K562 (cell line): ENCODE results near the gene MARCHF11. TPM values are rescaled to one million over a fixed set of nuclear protein-coding genes. Genes with fewer than 3 reads are reported as not detected.

Experiments
- ATAC-seq: fragments of 200-7000 bp; cut with Tn5 transposase; 3 replicates; pipeline ENCODE4 v1.9.1; 2020; ENCODE audit warnings: moderate library complexity
- BruUV-seq: library from RNA; stranded (reverse); fragments of 400-500 nt; replicated peaks from 2 replicates; lab custom pipeline; 2021; lab: Mats Ljungman, UMichigan
- CTCF ChIA-PET: fragments of 300-600 bp; formaldehyde crosslinking; extraction: SDS; loops from one replicate; lab custom pipeline; 2021; ENCODE audit warnings: low intra/inter-chr PET ratio; lab: Yijun Ruan, JAX
- POLR2A ChIA-PET: fragments of 300-600, 350-650 bp; sonication (Branson Sonifier 250); formaldehyde crosslinking; extraction: SDS; loops from one replicate; lab custom pipeline; 2021; ENCODE audit warnings: antibody characterized with exemption, inconsistent platforms; lab: Yijun Ruan, JAX
- DNase-seq, 4 experiments: peaks; one replicate each; pipeline versions ENCODE4 v3.0.0 to v3.0.0-alpha.2; 2011 to 2018; ENCODE audit warnings: low spot score in 3 of 4, mixed read lengths in 3 of 4; ENCODE audit errors: extremely low read depth in 1 of 4
- FAIRE-seq: peaks from 2 replicates; lab custom pipeline; 2011; peaks lifted over from hg19 to GRCh38; lab: Jason Lieb, UNC
- H2AFZ ChIP-seq: 2 replicates; pipeline ENCODE4 v1.6.0; 2011; ENCODE audit warnings: low read depth, low read length, control low read depth, inconsistent platforms
- H3K27ac ChIP-seq: fragments of 200-600 bp; 3 replicates; pipeline ENCODE4 v1.8.0; 2011; ENCODE audit warnings: low read depth, mild to moderate bottlenecking, control low read depth, inconsistent platforms, low read length, moderate library complexity, mixed read lengths; ENCODE audit errors: extremely low read depth
- H3K27me3 ChIP-seq, 2 experiments: fragments of 300-600 bp in 1 of 2; 2 replicates in 1 of 2; 3 replicates in 1 of 2; pipeline versions ENCODE4 v1.6.0 to v1.8.0; 2011; ENCODE audit warnings: inconsistent platforms in 2 of 2, low read length in 2 of 2, mild to moderate bottlenecking in 1 of 2, mixed read lengths in 1 of 2, moderate library complexity in 1 of 2; ENCODE audit not compliant: control insufficient read depth in 2 of 2, insufficient read depth in 2 of 2
- H3K36me3 ChIP-seq: fragments of 300-600 bp; 3 replicates; pipeline ENCODE4 v1.8.0; 2011; ENCODE audit warnings: mild to moderate bottlenecking, low read length, inconsistent platforms; ENCODE audit not compliant: control insufficient read depth, insufficient read depth
- H3K4me1 ChIP-seq, 2 experiments: fragments of 200-600 bp in 1 of 2; replicated peaks in 1 of 2; 2 replicates in 1 of 2; 3 replicates in 1 of 2; pipeline versions ENCODE4 v1.5.1 to v1.8.0; 2011; ENCODE audit warnings: inconsistent platforms in 2 of 2, low read length in 2 of 2, mild to moderate bottlenecking in 1 of 2, mixed read lengths in 1 of 2, moderate library complexity in 1 of 2; ENCODE audit not compliant: control insufficient read depth in 2 of 2, insufficient read depth in 2 of 2
- H3K4me2 ChIP-seq: 2 replicates; pipeline ENCODE4 v1.6.1; 2011; ENCODE audit warnings: low read length, control low read depth, inconsistent platforms, mixed read lengths; ENCODE audit not compliant: insufficient read depth
- H3K4me3 ChIP-seq: fragments of 200-600 bp; sonication (generic), shearing (Covaris generic); 2 replicates; pipeline ENCODE4 v1.5.1; 2016; ENCODE audit warnings: control low read depth, inconsistent platforms
- H3K79me2 ChIP-seq: fragments of 200-600 bp; 3 replicates; pipeline ENCODE4 v1.8.0; 2011; ENCODE audit warnings: low read length, inconsistent platforms; ENCODE audit not compliant: control insufficient read depth, insufficient read depth
- H3K9ac ChIP-seq, 2 experiments: 2 replicates each; pipeline versions ENCODE4 v1.6.0 to v1.6.1; 2011; ENCODE audit warnings: low read depth in 2 of 2, low read length in 2 of 2, control low read depth in 1 of 2, inconsistent platforms in 1 of 2, mild to moderate bottlenecking in 1 of 2, mixed read lengths in 1 of 2; ENCODE audit not compliant: insufficient read depth in 1 of 2
- H3K9me1 ChIP-seq: one replicate; pipeline ENCODE4 v1.6.0; 2011; ENCODE audit warnings: inconsistent platforms, mild to moderate bottlenecking, low read length, moderate library complexity; ENCODE audit not compliant: control insufficient read depth, insufficient read depth
- H3K9me3 ChIP-seq: replicated peaks from 2 replicates; pipeline ENCODE4 v1.5.1; 2011; ENCODE audit warnings: low read depth, low read length, inconsistent platforms; ENCODE audit not compliant: control insufficient read depth, insufficient read depth
- H4K20me1 ChIP-seq: replicated peaks from 2 replicates; pipeline ENCODE4 v1.6.1; 2011; ENCODE audit warnings: low read length, inconsistent platforms, mixed read lengths; ENCODE audit not compliant: control insufficient read depth, insufficient read depth
- ATF1 ChIP-seq, 2 experiments: fragments of 450-650 bp in 1 of 2; IDR thresholded peaks; 2 replicates each; pipeline ENCODE4 v1.6.1; 2016; ENCODE audit warnings: missing compliant biosample characterization in 1 of 2, missing genetic modification characterization in 1 of 2
- CREM ChIP-seq: IDR thresholded peaks from 2 replicates; pipeline ENCODE4 v1.6.1; 2014; ENCODE audit warnings: antibody characterized with exemption, low read depth
- CTCFL ChIP-seq: IDR thresholded peaks from 2 replicates; pipeline ENCODE4 v1.6.1; 2011; ENCODE audit warnings: borderline replicate concordance, low read depth, mild to moderate bottlenecking, moderate library complexity, low read length; ENCODE audit not compliant: insufficient read depth, poor library complexity, severe bottlenecking
- EP400 ChIP-seq: fragments of 450-650 bp; IDR thresholded peaks from 2 replicates; pipeline ENCODE4 v1.6.1; 2017; ENCODE audit warnings: antibody characterized with exemption, mild to moderate bottlenecking, moderate library complexity
- FOXA1 ChIP-seq: fragments of 450-650 bp; IDR thresholded peaks from 2 replicates; pipeline ENCODE4 v1.6.1; 2016; ENCODE audit warnings: mild to moderate bottlenecking, borderline replicate concordance
- MITF ChIP-seq: IDR thresholded peaks from 2 replicates; pipeline ENCODE4 v1.6.1; 2014; ENCODE audit warnings: antibody characterized with exemption
- PBX2 ChIP-seq, 2 experiments: IDR thresholded peaks in 1 of 2; conservative IDR thresholded peaks in 1 of 2; 2 replicates each; pipeline ENCODE4 v1.6.1; 2016; ENCODE audit warnings: low read depth in 2 of 2, mild to moderate bottlenecking in 1 of 2, missing compliant biosample characterization in 1 of 2, missing genetic modification characterization in 1 of 2, moderate library complexity in 1 of 2
- POLR2A ChIP-seq: fragments of 450-650 bp; conservative IDR thresholded peaks from 2 replicates; pipeline ENCODE4 v1.6.1; 2016
- RAD21 ChIP-seq, 2 experiments: fragments of 250-450 bp in 1 of 2; fragments of 450-650 bp in 1 of 2; sonication (Bioruptor Pico) in 1 of 2; formaldehyde crosslinking in 1 of 2; IDR thresholded peaks in 1 of 2; conservative IDR thresholded peaks in 1 of 2; 2 replicates each; pipeline versions ENCODE4 v1.4.0 to v1.8.0; 2020 to 2022; ENCODE audit warnings: mild to moderate bottlenecking in 2 of 2, moderate library complexity in 1 of 2
- TCF7 ChIP-seq: sonication (generic); IDR thresholded peaks from 2 replicates; pipeline ENCODE4 v1.6.1; 2016; ENCODE audit warnings: antibody characterized with exemption, borderline replicate concordance
- ZC3H4 ChIP-seq: sonication (generic); formaldehyde crosslinking; IDR thresholded peaks from 2 replicates; pipeline ENCODE4 v1.9.0; 2021; ENCODE audit warnings: missing genetic modification reagents, borderline replicate concordance
- ZNF280A ChIP-seq: fragments of 450-650 bp; IDR thresholded peaks from 2 replicates; pipeline ENCODE4 v1.6.1; 2018; ENCODE audit warnings: mild to moderate bottlenecking, low read depth; ENCODE audit not compliant: partially characterized antibody
- ZNF76 ChIP-seq: fragments of 250-450 bp; sonication (Bioruptor Pico); IDR thresholded peaks from 2 replicates; pipeline ENCODE4 v1.4.0; 2020; ENCODE audit warnings: mild to moderate bottlenecking, moderate library complexity, borderline replicate concordance
- WGBS: fragments of 100-300 bp; shearing (Covaris generic); methylation state at CpG from one replicate; pipeline ENCODE4 v1.1.6; 2016; ENCODE audit warnings: low coverage, mixed read lengths; ENCODE audit not compliant: insufficient coverage; ENCODE audit errors: missing lambda C conversion rate; 5-methylcytosine and 5-hydroxymethylcytosine counted together
- in situ Hi-C: fragments of 300-500 bp; cut with MboI; formaldehyde crosslinking; loops from 4 replicates; pipeline ENCODE4 v1.15.0; 2018; ENCODE audit warnings: inconsistent platforms, mixed read lengths
- intact Hi-C: fragments of 100-400 bp; cut with micrococcal nuclease; formaldehyde crosslinking; loops from 2 replicates; pipeline ENCODE4 v1.14.2; 2022
- polyA plus RNA-seq, 8 experiments: library from polyadenylated mRNA; depleted of rRNA in 4 of 8; stranded (reverse) in 5 of 8; unstranded in 3 of 8; fragments of >200 nt; fragmentation: Nextera tagmentation in 2 of 8; fragmentation: Illumina TruSeq in 1 of 8; extraction: Ambion mirVana in 2 of 8; extraction: Trizol in 1 of 8; gene quantifications; 2 replicates each; pipeline versions ENCODE4 v1.2.1 to v1.2.3, GENCODE V29; 2011 to 2014; ENCODE audit warnings: inconsistent platforms in 1 of 8, missing spikeins in 1 of 8
- total RNA-seq, 7 experiments: library from RNA; depleted of rRNA in 6 of 7; stranded (reverse); fragments of >200 nt in 6 of 7; fragmentation: Illumina TruSeq in 2 of 7; extraction: Trizol in 2 of 7; gene quantifications; 2 replicates each; pipeline versions ENCODE4 v1.2.1 to v1.2.3, GENCODE V29; 2011 to 2021; ENCODE audit warnings: low replicate concordance in 1 of 7

MARCHF11 gene
- total and polyA plus RNA-seq, 9 of the 15 experiments (the other 6 are each of a cell fraction or from before 2014, with no cell fraction given), result not detected

GRCh38 chr5:16160706-16161105 is 18.9 kb downstream of the MARCHF11 start:
- H4K20me1 ChIP-seq, result no peaks in the 10 kb centered on the region
- WGBS, result 2% methylated on average over 5 of the region's 5 CpGs
- CTCF ChIA-PET, result interaction anchor here (0.6 to 0.7 kb wide), 2 partner anchors 24 to 1026 kb away, joined by 3 read pairs; no protein-coding TSS in a partner anchor
- H3K79me2 ChIP-seq, result no peaks in the 10 kb centered on the region
- no peaks in the 10 kb centered on the region for H3K9me1 ChIP-seq
- FAIRE-seq (peak; percentile 88), ATAC-seq (peak; percentile 97), DNase-seq (peak; percentile 55 to 72 (median 60))
- H3K27me3 ChIP-seq, result no peaks in the 10 kb centered on the region
- H3K9ac ChIP-seq, result no peak overlapping the region
- intact Hi-C loops, result loop anchor here (2.0 kb wide), 2 partner anchors 296 to 392 kb away; no protein-coding TSS in a partner anchor
- H3K4me3 ChIP-seq, result no peak overlapping the region
- no peak overlapping the region for H3K27ac ChIP-seq
- POLR2A ChIA-PET, result interaction anchor here (0.6 to 1.1 kb wide), 3 partner anchors 10 to 323 kb away, joined by 3 read pairs; no protein-coding TSS in a partner anchor
- no peak overlapping the region for H3K4me2 ChIP-seq
- H2AFZ ChIP-seq, result no peak overlapping the region
- in situ Hi-C loops, result loop anchor here (10.0 kb wide), 1 partner anchor 294 kb away; no protein-coding TSS in a partner anchor
- no peaks in the 10 kb centered on the region for H3K36me3 ChIP-seq
- no peaks in the 10 kb centered on the region for H3K4me1 ChIP-seq
- no peaks in the 10 kb centered on the region for H3K9me3 ChIP-seq
- no TSS peak for BruUV-seq
- TF ChIP-seq CTCFL (peak; percentile 27), EP400 (no peak), ZC3H4 (CRISPR knock-in tag) (no peak), TCF7 (no peak), CREM (peak; percentile 60), ZNF280A (no peak), ATF1 (CRISPR knock-in tag; IDR thresholded peaks at IDR 0.05) (no peak), ATF1 (tag; IDR thresholded peaks at IDR 0.05) (0 out of 2 replicates have a peak, but pooled peaks have one; percentile 24), PBX2 (CRISPR knock-in tag; IDR thresholded peaks at IDR 0.05; ENCODE audit: low read depth) (no peak), PBX2 (tag; conservative IDR thresholded peaks at IDR 0.05; ENCODE audit: low read depth) (no peak), ZNF76 (CRISPR knock-in tag) (no peak), RAD21 (CRISPR knock-in tag; conservative IDR thresholded peaks at IDR 0.05 in 1 of 2, IDR thresholded peaks at IDR 0.05 in 1 of 2) (peak; percentile 45 to 80), FOXA1 (no peak), POLR2A (no peak), MITF (no peak)
